ENCODE measurements around the gene KRI1. TPM values are rescaled to one million over a fixed set of nuclear protein-coding genes. Genes with fewer than 3 reads are reported as not detected.

Gene KRI1
- total and polyA plus RNA-seq, 2 experiments from 2014 or later, result 23.8 to 43.2 TPM

DNA sequence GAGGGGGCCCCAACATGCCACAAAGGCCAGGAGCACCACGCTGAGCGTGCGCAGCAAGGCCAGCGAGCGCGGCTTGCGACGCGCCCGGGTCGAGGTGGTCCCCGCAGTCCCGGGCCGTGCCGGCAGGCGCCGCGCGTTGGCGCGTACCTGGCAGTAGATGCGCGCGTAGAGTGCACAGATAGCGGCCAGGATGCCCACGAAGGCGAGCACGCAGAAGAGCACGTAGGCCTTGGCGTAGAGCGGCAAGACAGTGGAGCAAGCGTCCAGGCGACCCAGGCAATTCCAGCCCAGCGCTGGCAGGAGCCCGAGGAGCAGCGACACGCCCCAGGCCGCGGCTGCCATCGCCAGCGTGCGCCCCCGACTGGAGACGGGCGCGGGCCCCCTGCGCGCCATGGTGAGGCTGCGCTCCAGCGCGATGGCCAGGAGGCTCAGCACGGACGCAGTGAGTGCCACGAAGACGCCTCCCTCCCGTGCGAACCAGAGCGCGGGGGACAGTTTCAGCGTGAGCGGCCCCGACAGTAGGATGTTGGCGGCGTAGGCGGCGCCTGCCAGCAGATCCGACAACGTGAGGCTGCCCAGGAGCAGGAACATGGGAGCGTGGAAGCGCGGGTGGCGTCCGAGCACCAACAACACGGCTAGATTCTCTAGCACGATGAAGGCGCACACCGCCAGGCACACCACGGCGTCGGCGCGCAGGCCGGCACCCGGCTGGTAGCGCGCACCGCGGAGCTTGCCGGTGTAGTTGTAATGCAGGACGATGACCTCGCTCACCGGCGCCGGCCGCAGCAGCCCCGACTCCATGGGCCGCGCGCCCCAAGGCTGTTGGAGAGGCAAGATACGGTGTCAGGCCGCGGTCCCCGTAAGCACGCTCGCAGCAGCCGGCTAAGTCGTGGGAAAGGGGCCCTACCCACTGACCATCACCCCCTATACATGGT, 51.3 kb downstream of the KRI1 start:
- TF ChIP-seq, protein P1, sequence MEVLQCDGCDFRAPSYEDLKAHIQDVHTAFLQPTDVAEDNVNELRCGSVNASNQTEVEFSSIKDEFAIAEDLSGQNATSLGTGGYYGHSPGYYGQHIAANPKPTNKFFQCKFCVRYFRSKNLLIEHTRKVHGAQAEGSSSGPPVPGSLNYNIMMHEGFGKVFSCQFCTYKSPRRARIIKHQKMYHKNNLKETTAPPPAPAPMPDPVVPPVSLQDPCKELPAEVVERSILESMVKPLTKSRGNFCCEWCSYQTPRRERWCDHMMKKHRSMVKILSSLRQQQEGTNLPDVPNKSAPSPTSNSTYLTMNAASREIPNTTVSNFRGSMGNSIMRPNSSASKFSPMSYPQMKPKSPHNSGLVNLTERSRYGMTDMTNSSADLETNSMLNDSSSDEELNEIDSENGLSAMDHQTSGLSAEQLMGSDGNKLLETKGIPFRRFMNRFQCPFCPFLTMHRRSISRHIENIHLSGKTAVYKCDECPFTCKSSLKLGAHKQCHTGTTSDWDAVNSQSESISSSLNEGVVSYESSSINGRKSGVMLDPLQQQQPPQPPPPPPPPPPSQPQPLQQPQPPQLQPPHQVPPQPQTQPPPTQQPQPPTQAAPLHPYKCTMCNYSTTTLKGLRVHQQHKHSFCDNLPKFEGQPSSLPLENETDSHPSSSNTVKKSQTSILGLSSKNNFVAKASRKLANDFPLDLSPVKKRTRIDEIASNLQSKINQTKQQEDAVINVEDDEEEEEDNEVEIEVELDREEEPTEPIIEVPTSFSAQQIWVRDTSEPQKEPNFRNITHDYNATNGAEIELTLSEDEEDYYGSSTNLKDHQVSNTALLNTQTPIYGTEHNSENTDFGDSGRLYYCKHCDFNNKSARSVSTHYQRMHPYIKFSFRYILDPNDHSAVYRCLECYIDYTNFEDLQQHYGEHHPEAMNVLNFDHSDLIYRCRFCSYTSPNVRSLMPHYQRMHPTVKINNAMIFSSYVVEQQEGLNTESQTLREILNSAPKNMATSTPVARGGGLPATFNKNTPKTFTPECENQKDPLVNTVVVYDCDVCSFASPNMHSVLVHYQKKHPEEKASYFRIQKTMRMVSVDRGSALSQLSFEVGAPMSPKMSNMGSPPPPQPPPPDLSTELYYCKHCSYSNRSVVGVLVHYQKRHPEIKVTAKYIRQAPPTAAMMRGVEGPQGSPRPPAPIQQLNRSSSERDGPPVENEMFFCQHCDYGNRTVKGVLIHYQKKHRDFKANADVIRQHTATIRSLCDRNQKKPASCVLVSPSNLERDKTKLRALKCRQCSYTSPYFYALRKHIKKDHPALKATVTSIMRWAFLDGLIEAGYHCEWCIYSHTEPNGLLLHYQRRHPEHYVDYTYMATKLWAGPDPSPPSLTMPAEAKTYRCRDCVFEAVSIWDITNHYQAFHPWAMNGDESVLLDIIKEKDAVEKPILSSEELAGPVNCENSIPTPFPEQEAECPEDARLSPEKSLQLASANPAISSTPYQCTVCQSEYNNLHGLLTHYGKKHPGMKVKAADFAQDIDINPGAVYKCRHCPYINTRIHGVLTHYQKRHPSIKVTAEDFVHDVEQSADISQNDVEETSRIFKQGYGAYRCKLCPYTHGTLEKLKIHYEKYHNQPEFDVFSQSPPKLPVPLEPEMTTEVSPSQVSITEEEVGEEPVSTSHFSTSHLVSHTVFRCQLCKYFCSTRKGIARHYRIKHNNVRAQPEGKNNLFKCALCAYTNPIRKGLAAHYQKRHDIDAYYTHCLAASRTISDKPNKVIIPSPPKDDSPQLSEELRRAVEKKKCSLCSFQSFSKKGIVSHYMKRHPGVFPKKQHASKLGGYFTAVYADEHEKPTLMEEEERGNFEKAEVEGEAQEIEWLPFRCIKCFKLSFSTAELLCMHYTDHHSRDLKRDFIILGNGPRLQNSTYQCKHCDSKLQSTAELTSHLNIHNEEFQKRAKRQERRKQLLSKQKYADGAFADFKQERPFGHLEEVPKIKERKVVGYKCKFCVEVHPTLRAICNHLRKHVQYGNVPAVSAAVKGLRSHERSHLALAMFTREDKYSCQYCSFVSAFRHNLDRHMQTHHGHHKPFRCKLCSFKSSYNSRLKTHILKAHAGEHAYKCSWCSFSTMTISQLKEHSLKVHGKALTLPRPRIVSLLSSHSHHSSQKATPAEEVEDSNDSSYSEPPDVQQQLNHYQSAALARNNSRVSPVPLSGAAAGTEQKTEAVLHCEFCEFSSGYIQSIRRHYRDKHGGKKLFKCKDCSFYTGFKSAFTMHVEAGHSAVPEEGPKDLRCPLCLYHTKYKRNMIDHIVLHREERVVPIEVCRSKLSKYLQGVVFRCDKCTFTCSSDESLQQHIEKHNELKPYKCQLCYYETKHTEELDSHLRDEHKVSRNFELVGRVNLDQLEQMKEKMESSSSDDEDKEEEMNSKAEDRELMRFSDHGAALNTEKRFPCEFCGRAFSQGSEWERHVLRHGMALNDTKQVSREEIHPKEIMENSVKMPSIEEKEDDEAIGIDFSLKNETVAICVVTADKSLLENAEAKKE (CRISPR knock-in tag; IDR thresholded peaks at IDR 0.05), result no peak
- TF ChIP-seq EZH2 (IDR thresholded peaks at IDR 0.05; ENCODE audit: low read depth, unreplicated experiment), result peak; percentile 53
- TF ChIP-seq ZNF114 (CRISPR knock-in tag; IDR thresholded peaks at IDR 0.05), result no peak
- peak; percentile 44; the same call in 1 of the 2 replicates for TF ChIP-seq POLR2AphosphoS5 (IDR thresholded peaks at IDR 0.05; ENCODE audit: low read depth)
- TF ChIP-seq CREB1 (CRISPR knock-in tag; IDR thresholded peaks at IDR 0.05; ENCODE audit: low read depth), result peak; percentile 35; the same call in 1 of the 2 replicates
- TF ChIP-seq, protein P2, sequence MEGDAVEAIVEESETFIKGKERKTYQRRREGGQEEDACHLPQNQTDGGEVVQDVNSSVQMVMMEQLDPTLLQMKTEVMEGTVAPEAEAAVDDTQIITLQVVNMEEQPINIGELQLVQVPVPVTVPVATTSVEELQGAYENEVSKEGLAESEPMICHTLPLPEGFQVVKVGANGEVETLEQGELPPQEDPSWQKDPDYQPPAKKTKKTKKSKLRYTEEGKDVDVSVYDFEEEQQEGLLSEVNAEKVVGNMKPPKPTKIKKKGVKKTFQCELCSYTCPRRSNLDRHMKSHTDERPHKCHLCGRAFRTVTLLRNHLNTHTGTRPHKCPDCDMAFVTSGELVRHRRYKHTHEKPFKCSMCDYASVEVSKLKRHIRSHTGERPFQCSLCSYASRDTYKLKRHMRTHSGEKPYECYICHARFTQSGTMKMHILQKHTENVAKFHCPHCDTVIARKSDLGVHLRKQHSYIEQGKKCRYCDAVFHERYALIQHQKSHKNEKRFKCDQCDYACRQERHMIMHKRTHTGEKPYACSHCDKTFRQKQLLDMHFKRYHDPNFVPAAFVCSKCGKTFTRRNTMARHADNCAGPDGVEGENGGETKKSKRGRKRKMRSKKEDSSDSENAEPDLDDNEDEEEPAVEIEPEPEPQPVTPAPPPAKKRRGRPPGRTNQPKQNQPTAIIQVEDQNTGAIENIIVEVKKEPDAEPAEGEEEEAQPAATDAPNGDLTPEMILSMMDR (conservative IDR thresholded peaks at IDR 0.05; ENCODE audit: low read depth in 2 of 2), result peak; percentile 36 to 41
- Mint-ChIP-seq H3K27me3 (ENCODE audit: insufficient read depth, low read depth, poor library complexity) (peaks cover 67% of the 10 kb centered on the region), H3K4me3 (peak overlapping the region; percentile 75), H3K27ac (no peak overlapping the region), H3K4me1 (peaks cover 22% of the 10 kb centered on the region), H3K36me3 (ENCODE audit: low read depth) (no peaks in the 10 kb centered on the region; the same call in 2 of the 3 replicates), H3K9me3 (no peaks in the 10 kb centered on the region; the same call in 2 of the 3 replicates)
- H3K79me2 ChIP-seq (replicated peaks; ENCODE audit: insufficient read depth), result no peaks in the 10 kb centered on the region
- no peak overlapping the region for H3K27ac ChIP-seq (ENCODE audit: low read depth)
- peaks cover 26% of the 10 kb centered on the region; the same call in 1 of the 2 replicates for H3F3A ChIP-seq (replicated peaks; ENCODE audit: low read depth)
- peak overlapping the region; percentile 86 for H3K4me2 ChIP-seq
- peak overlapping the region; percentile 94 for H2AFZ ChIP-seq
- peaks cover 20% of the 10 kb centered on the region for H3K4me1 ChIP-seq (ENCODE audit: insufficient read depth)
- no peaks in the 10 kb centered on the region for H3K9me2 ChIP-seq (ENCODE audit: insufficient read depth)
- 0 out of 2 replicates have a peak, but pooled peaks cover 8% of the 10 kb centered on the region for H4K20me1 ChIP-seq (replicated peaks; ENCODE audit: insufficient read depth)
- ATAC-seq (peak; percentile 69), DNase-seq (ENCODE audit: low spot score) (peak; percentile 85)
- H3K36me3 ChIP-seq (ENCODE audit: insufficient read depth), result no peaks in the 10 kb centered on the region
- peaks cover 74% of the 10 kb centered on the region for H3K27me3 ChIP-seq (ENCODE audit: insufficient read depth)
- H3K4me3 ChIP-seq, result peak overlapping the region; percentile 67

Measured in GM23338 (cell line).